GM21825 (cell line): ENCODE results near the gene OSTN.

Experiments
- ATAC-seq: cut with Tn5 transposase; IDR thresholded peaks from one replicate; pipeline ENCODE4 v1.9.1; 2021; ENCODE audit warnings: mild to moderate bottlenecking, moderate library complexity; ENCODE audit not compliant: unreplicated experiment

OSTN gene

GRCh38 chr3:191234216-191234615, 35.2 kb downstream of the OSTN start:
- ATAC-seq = no peak

- peak; percentile 99 for ATAC-seq
Observed at GRCh38 chr3:191235331-191236314, 36.6 kb downstream of the OSTN start.

- no peak for ATAC-seq
Observed at GRCh38 chr3:191236646-191237045, 37.6 kb downstream of the OSTN start.

- ATAC-seq = no peak
Observed at GRCh38 chr3:191237047-191237882, 38.2 kb downstream of the OSTN start.

- no peak for ATAC-seq
Observed at GRCh38 chr3:191238321-191238817, 39.3 kb downstream of the OSTN start.

- no peak for ATAC-seq
Observed at GRCh38 chr3:191239407-191240031, 40.5 kb downstream of the OSTN start.

- ATAC-seq = no peak
Observed at GRCh38 chr3:191240486-191240885, 41.4 kb downstream of the OSTN start.

- no peak for ATAC-seq
Observed at GRCh38 chr3:191244242-191244867, 45.3 kb downstream of the OSTN start.

- ATAC-seq = peak; percentile 88
Observed at GRCh38 chr3:191246034-191246433, 47.0 kb downstream of the OSTN start.

GRCh38 chr3:191246630-191247029, 47.6 kb downstream of the OSTN start:
- no peak for ATAC-seq

GRCh38 chr3:191253089-191253799, 54.2 kb downstream of the OSTN start:
- ATAC-seq = peak; percentile 40

GRCh38 chr3:191254098-191254873, 55.2 kb downstream of the OSTN start:
- ATAC-seq = no peak

- no peak for ATAC-seq
Observed at GRCh38 chr3:191255156-191255555, 56.1 kb downstream of the OSTN start.

- no peak for ATAC-seq
Observed at GRCh38 chr3:191256405-191256804, 57.4 kb downstream of the OSTN start.

GRCh38 chr3:191257286-191257685, 58.2 kb downstream of the OSTN start:
- no peak for ATAC-seq

GRCh38 chr3:191259486-191259885, 60.4 kb downstream of the OSTN start:
- ATAC-seq = no peak

- ATAC-seq = no peak
Observed at GRCh38 chr3:191260431-191261303, 61.6 kb downstream of the OSTN start.

GRCh38 chr3:191261304-191261638, 62.2 kb downstream of the OSTN start:
- no peak for ATAC-seq
